ENCODE measurements around the gene DHRS12.

Gene DHRS12

GRCh38 chr13:51814825-51815650 lies 11.1 kb upstream of the DHRS12 start:
- TF ChIP-seq CTCF (IDR thresholded peaks at IDR 0.05; ENCODE audit: insufficient read depth, low read length, missing control alignments) = peak; percentile 74
- DNase-seq (ENCODE audit: low read depth, low spot score) = no peak
- ChIA-PET CTCF (interaction anchor here (0.6 to 8.8 kb wide), 42 partner anchors 9 to 691 kb away, joined by 3 to 115 read pairs (median 4); partner anchors contain the start of genes NEK5 and VPS36), POLR2A (no interaction called here)
- H3K4me3 ChIP-seq (ENCODE audit: low read depth, low read length) = peak overlapping the region; percentile 45

DNA sequence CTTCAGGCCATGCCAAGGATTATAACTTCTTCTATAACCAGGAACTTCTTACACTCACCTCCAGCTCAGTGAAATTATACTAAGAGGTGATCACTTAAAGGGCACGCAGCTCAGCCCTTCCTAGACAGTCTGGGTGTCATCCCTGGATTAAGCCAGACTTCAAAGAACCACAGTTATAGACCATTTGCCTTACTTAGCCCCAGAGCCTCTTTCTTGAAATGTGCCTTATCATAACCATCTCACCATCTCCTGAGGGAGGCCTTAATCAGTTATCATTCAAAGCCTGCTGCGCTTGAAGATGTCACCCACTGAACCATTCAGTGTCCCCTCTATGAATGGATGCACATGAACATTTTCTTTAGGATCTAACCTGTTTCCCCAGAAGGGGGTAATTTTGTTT lies 10.1 kb upstream of the DHRS12 start:
- TF ChIP-seq CTCF (IDR thresholded peaks at IDR 0.05; ENCODE audit: insufficient read depth, low read length, missing control alignments) = no peak
- ChIA-PET POLR2A (no interaction called here), CTCF (interaction anchor here (0.6 to 8.8 kb wide), 17 partner anchors 8 to 689 kb away, joined by 3 to 115 read pairs (median 6); partner anchors contain the start of gene NEK5)
- DNase-seq (ENCODE audit: low read depth, low spot score) = no peak
- H3K4me3 ChIP-seq (ENCODE audit: low read depth, low read length) = no peak overlapping the region

DNA sequence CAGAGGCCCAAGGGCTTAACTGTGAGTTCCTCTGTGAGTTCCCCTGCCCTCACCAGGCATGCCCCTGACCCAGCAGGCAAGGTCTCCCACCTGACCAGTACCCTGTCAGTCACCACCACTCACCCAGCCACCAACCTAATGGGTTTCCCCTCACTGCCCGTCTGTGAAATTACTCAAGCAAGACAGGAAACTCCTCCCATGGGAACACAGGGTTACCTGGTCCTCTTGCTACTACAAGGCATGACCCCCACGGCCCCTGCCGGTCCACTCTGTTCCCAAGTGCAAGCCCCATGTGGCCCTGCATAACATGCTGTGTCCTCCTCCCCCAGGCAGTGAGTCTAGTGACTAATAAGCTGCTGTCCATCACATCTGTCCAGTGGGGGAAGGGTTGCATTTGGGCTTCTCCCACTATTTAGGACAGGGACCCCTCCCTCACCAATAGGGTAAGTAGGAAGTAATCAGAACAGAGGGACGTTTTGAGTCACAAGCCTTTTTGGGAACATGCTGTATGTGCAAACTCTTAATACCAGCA lies 8.0 kb upstream of the DHRS12 start:
- DNase-seq (ENCODE audit: low read depth, low spot score) = no peak
- ChIA-PET CTCF (interaction anchor here (1.2 to 8.8 kb wide), 2 partner anchors 14 to 315 kb away, joined by 3 to 115 read pairs; partner anchors contain the start of gene NEK5), POLR2A (no interaction called here)
- no peak overlapping the region for H3K4me3 ChIP-seq (ENCODE audit: low read depth, low read length)
- no peak for TF ChIP-seq CTCF (IDR thresholded peaks at IDR 0.05; ENCODE audit: insufficient read depth, low read length, missing control alignments)

DNA sequence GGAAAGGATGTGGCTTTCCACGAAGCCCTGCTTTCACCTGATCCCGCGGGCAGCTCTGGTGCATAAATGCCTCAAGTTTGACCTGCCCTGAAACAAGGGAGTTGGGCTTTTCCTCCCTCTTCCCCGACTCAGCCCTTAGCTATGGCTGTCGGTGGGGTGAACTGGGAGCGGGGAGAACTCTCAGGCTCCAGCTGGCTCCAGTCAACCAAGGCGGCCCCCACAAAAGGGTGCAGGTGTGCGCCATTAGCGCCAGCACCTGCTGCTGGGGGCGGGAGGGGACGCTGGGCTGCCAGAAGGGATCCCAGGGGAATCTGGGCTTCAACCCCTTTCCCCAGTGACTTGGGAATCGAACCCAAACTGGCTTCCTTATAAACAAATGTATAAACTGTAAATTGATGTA lies 7.1 kb upstream of the DHRS12 start:
- ChIA-PET CTCF (interaction anchor here (0.7 to 8.8 kb wide), 3 partner anchors 9 to 316 kb away, joined by 3 to 115 read pairs (median 4); partner anchors contain the start of gene NEK5), POLR2A (interaction anchor here (1.7 kb wide), 1 partner anchor 358 kb away, joined by 8 read pairs; the partner anchor contains the start of gene INTS6)
- H3K4me3 ChIP-seq (ENCODE audit: low read depth, low read length) = no peak overlapping the region
- TF ChIP-seq CTCF (IDR thresholded peaks at IDR 0.05; ENCODE audit: insufficient read depth, low read length, missing control alignments) = no peak
- no peak for DNase-seq (ENCODE audit: low read depth, low spot score)

- no peak for TF ChIP-seq CTCF (IDR thresholded peaks at IDR 0.05; ENCODE audit: insufficient read depth, low read length, missing control alignments)
- DNase-seq (ENCODE audit: low read depth, low spot score) = no peak
- CTCF ChIA-PET = interaction anchor here (8.8 kb wide), 1 partner anchor 319 kb away, joined by 115 read pairs; the partner anchor contains the start of gene NEK5
- POLR2A ChIA-PET = no interaction called here
- no peak overlapping the region for H3K4me3 ChIP-seq (ENCODE audit: low read depth, low read length)
Measured at GRCh38 chr13:51808811-51809210, 4.8 kb upstream of the DHRS12 start.

- POLR2A ChIA-PET = no interaction called here
- TF ChIP-seq CTCF (IDR thresholded peaks at IDR 0.05; ENCODE audit: insufficient read depth, low read length, missing control alignments) = no peak
- CTCF ChIA-PET = interaction anchor here (3.3 kb wide), 1 partner anchor 8 kb away, joined by 37 read pairs; no protein-coding TSS in a partner anchor
- H3K4me3 ChIP-seq (ENCODE audit: low read depth, low read length) = no peak overlapping the region
- no peak for DNase-seq (ENCODE audit: low read depth, low spot score)
Measured at GRCh38 chr13:51807041-51807440, 3.1 kb upstream of the DHRS12 start.
